Measurements from ENCODE around the gene OR2Y1.
"Not testable (repeated sequence)": the region's sequence is repeated elsewhere in the genome, so short reads cannot be mapped to it uniquely, and the experiment has no call there.

OR2Y1 gene, protein sequence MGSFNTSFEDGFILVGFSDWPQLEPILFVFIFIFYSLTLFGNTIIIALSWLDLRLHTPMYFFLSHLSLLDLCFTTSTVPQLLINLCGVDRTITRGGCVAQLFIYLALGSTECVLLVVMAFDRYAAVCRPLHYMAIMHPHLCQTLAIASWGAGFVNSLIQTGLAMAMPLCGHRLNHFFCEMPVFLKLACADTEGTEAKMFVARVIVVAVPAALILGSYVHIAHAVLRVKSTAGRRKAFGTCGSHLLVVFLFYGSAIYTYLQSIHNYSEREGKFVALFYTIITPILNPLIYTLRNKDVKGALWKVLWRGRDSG

DNA sequence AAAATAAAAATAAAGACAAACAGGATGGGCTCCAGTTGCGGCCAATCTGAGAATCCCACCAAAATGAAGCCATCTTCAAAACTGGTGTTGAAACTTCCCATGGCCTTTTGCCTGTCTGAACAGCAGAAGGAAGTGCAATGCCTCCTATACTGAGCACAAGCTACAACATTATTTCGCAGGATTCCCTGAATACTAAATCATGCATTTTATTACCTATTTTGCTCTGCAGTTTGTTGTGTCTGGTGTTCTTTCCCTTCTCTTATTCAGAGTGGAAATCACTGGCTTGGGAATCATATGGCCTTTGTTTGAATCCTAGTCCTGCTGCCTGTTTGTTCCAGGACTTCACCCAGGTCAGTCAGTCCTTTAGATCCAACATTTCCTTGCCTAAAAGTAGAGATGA is at the start of gene OR2Y1:
Gene OR2Y1 (minus strand): TSS at position 101 of the 400 bp plus-strand sequence. CDS start 0 bp downstream, at position 101.
- no peak for DNase-seq (ENCODE audit: low read depth in 2 of 2)

DNA sequence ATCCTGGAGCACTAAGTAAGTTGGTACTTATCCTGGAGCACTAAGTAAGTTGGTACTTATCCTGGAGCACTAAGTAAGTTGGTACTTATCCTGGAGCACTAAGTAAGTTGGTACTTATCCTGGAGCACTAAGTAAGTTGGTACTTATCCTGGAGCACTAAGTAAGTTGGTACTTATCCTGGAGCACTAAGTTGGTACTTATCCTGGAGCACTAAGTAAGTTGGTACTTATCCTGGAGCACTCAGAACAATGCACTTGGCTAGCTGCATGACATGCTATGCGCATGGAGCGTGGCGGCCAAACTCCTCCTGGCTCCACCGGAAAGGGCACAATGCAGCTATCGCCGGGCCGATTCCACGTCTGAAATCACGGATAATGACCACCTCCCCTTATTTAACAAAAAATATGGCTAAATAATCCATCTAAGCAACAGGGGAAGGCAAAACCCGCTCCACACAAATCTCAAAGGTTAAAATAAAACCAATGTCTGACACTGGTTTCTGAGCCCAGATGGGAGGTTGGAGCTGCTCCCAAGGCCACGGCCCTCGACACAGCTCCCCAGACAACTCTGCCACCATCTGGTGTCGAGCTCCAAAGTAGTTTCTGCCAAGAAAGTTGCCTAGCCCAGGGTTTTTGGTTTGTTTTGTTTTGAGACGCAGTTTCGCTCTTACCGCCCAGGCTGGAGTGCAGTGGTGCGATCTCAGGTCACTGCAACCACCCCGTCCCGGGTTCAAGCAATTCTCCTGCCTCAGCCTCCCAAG is 49.0 kb upstream of the OR2Y1 start:
- not testable (repeated sequence) for DNase-seq (ENCODE audit: low read depth in 2 of 2)

DNA sequence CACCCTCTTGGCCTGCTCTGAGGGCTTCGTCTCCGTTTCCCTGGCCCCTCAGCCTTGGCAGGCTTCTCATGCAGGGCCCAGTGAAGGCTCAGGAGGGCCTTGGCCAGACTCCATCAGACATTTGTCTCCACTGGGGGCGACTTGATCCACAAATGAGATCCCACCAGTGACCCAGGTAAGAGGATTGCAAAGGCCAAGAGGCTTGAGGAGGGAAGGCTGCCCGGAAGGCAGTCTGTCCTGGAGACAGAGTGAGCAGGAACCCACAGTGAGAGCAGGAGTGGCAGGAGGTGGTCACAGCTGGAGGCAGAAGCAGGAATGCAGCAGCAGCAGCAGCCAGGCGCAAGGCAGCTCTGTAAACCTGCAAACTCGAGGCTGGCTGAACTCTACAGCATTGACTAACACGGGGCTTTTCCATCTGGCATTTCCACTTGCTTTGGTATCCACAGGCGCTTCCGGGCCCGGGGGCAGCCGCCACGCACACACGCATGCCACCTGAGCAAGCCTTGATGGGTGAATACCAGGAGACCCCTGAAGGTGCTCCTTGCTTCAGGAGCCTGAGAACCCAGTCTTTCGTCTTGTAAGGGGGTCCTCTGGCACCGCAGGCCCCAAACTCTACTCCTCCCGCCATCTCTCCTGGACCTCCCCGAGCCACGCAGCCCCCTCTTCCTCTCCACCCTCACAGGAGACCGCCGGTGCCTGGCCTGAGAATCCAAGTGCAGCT is 48.0 kb upstream of the OR2Y1 start:
- no peak for DNase-seq (ENCODE audit: low read depth in 2 of 2)

DNA sequence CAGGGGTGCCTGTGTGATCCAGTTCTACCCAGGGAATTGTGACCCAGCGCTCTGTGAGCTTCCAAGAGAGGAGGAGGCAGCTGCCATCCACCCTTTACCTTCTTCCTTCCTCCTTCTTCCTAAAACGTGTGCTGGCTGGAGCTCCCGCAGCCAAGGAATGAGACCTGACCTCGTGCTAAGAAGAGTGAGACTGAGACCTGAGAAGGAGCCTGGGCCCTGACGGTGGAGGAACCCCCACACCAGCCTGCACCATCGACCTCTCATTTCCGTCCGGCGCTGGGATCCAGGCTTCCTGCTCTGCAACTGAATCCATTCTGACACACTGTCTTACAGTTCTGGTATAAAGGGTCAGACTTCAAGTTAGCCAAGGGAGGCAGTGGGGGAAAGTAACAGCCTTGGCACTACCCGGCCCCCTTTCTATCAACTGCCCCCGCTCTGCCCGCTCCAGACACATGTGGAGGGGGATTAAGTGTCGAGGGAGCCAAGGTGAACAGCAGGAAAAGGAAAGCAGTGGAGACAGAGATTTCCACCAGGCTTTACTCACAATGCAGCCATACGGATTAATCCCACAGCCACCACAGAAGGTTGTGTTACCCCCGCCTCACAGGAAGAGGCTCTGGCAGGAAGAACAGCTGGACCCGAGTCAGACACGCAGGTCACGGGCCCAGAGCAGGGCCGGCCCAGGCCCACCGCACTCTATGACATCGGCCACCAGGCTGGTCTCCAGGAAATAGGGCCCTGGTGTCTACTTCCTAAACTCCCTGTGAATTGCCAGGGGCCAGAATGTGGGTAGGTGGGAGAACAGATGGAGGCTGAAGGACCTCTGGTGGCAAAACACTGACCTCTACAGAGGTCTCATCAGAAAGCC is 46.9 kb upstream of the OR2Y1 start:
- no peak for DNase-seq (ENCODE audit: low read depth in 2 of 2)

DNA sequence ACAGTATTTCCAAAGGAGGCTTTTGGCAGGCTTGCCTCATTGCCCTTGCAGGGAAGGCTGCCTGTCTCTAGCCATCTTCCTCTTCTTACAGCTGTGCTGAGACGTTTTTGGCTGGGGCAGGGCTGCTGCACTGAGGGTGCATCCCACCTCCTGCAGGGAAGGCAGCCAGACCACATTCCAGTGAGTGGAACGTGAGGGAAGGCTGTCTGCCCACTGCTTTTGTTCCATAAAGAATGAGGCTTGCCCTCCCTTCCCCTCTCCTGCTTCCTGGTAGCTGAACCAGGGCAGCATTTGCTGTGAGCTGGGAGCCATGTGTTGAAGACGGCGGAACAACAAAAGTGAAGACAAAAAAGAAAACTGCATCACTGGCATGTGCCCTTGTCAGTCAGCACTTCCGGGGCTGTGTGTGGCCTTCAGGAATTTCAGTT is 46.0 kb upstream of the OR2Y1 start:
- no peak for DNase-seq (ENCODE audit: low read depth in 2 of 2)

DNA sequence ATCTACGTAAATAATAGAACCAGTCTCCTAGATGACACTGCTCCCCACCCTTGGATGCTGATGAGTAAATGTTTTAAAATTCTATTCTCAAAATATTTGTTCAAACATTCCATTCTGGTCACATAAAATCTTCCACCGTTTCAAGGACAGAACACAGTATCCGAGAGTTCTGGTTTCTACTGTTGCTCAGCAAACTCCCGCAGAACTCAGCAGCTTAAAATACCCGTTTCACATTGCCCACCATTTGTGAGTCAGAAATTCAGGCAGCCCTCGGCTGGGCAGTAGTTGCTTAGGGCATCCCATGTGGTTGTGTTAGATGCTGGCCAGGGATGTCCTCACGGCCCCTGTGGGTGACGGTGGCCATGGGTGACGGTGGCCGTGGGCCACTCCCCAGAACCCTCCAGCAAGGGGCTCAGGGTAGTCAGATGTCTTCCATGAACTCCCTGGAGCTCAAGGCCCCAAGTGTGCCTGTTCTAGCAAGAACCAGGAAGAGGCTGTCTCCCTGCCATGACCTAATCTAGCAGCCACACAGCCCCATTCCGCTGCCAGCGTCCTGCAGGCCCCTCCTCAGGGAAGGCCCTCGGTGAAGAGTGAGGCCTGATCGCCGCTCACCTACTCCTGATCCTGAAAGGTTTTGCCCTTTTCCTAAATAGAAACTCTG is 45.4 kb upstream of the OR2Y1 start:
- no peak for DNase-seq (ENCODE audit: low read depth in 2 of 2)

DNA sequence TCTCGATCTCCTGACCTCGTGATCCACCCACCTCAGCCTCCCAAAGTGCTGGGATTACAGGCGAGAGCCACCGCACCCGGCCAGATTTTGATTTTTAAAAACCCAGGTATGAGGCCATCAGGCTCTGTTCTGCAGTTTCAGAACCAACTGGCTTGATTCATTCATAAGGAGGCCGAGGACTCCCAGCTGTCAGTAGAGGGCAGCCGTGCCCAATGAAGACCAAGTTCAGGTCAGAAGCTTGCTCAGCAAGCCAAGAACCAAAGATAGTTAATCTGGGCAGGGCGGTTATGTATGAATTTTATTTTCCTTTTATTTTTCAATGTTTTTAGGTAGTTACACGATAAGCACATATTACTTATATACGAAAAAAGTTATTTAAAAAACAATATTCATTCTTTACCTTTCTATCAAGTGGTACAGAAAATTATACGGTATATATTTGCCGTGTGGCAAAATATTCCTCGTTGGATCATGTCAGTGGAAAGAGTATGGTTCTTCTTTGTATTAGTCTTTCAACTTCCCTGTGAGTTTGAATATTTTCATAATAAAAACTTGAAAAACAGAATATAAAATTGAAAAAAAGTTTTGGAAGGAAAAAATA is 44.7 kb upstream of the OR2Y1 start:
- DNase-seq (ENCODE audit: low read depth in 2 of 2) = peak in 1 of 2 donors; percentile 57

DNA sequence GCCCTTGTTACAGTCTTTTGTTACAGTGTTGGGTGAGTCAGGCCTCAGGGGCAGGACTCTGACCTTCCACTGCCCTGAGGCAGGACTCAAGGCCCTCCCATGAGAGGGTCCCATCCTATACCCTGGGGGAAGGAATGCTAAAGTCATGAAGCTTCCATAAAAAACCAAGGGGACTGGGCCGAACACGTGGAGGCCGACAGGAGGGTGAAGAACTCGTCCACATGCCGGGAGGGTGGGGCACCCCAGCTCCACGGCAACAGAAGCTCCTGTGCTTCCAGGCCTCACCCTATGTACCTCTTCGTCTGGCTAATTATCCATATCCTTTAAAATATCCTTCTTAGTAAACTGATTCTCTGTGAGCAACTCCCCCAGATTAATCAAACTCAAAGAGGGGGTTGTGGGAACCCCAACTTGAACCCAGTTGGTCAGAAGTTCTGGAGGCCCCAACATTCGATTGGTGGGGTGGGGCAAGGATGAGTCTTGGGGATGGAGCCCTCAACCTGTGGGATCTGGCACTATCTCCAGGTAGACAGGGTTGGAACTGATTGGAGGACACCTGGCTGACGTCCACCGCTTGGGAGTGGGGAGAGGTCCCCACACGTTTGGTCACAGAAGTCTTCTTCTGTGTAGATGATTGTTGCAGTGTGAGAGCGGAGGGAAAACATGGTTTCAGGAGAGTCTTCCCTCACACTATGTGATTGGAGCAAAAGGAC is 43.6 kb upstream of the OR2Y1 start:
- DNase-seq (ENCODE audit: low read depth in 2 of 2) = no peak

DNA sequence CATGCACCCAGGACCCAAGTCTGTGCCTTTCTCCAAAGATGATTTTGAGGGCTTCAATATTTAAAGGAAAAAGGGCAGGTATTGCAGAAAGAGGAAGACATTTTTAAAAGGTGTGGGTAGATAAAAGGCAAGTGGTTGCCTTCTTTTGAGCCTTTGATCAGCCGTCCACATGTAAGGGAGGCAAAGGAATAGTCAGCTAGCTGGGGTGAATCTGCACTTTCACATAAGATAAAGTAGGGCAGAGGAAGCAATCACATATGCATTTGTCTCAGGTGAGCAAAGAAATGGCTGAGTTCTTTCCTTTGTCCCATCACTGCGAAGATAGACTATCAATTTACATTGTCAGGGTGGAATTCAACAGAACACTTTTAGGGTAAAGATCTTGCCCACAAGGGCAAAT is 42.9 kb upstream of the OR2Y1 start:
- DNase-seq (ENCODE audit: low read depth in 2 of 2) = no peak

DNA sequence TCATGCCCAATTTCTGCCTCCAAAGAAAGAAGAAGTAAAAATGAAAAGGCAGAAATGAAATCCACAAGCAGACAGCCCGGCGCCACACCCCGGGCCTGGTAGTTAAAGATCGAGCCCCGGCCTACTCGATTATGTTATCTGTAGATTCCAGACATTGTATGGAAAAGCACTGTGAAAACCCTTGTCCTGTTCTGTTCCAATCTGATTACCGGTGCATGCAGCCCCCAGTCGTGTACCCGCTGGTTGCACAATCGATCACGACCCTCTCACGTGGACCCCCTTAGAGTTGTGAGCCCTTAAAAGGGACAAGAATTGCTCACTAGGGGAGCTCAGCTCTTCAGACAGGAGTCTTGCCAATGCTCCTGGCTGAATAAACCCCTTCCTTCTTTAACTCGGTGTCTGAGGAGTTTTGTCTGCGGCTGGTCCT is 42.1 kb upstream of the OR2Y1 start:
- not testable (repeated sequence) for DNase-seq (ENCODE audit: low read depth in 2 of 2)

DNA sequence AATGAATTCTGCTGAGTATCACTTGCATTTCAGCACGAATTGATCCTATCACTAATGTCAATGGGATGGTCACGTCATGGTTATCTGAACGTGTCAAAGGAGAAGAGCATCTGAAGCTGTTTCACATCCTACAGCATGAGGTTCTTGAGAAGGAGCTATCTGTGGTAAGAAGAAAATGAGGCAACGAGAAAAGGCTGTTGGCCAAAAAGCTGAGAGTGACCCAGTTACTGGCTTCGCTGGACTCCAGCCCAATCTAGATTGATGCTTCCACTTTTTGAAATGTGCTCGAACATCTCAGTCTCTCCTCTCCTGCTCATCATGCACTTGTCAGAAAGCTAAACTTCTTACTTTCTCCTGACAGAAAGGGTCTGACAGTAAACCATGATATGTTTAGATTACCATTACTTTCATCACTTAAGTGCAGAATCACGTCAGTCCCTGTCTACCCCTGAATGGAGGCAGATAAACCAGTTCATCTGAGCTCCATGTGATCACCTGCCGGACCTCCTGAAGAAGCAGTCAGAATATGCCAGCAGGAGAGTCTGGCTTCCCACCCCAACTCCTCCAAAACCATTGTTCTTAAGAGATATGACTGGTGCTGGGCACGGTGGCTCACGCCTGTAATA is 40.2 kb upstream of the OR2Y1 start:
- DNase-seq (ENCODE audit: low read depth in 2 of 2) = no peak

DNA sequence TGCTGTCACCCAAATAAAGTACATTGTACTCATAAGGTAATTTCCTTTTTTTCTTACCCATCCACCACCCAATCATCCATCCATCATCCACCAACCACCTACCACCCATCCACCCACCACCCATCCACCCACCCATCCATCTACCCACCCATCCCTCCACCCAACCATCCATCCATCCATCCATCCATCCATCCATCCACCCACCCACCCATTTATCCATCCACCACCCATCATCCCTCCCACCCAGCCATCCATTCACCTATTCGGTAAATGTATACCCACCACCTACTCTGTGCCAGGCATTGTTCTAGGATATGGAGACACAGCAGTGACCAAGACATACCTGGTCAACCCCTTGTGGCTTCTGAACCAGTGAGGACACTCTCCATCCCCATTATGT is 37.6 kb upstream of the OR2Y1 start:
- DNase-seq (ENCODE audit: low read depth in 2 of 2) = no peak

DNA sequence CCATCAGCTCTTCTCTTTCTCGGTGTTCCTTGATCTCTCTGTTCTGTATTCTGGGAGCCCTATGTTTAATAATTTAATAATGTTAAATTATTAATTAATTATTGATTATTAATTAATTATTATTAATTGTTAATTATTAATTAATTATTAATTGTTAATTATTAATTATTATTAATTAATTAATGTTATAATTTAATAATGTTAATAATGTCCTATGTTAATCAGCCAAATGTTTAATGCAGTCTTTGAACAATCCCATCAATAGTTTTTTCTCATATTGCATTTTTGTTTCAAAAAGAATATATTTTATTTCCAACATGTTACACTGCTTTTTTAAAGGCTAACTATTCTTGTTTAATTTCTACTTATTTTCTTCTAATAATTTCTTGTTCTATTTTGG is 36.5 kb upstream of the OR2Y1 start:
- no peak for DNase-seq (ENCODE audit: low read depth in 2 of 2)

DNA sequence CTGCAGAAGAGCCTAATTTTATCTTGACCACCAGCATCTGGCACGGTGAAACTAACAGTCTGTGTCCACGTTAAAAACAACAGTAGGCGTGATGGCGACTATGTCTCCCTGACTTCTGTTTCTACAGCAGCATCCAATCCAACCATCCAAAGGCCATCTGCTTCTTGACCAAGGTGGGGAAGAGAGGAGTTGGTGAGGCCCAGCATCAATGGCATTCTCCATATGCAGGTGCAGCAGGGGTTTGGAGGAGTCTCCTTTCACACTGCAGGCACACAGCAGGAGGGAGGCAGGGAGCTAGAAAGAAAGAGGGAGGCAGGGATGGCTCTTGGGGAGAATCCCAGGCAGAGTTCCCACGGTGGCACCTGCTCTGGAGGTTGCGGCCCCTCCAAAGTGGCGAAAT is 35.8 kb upstream of the OR2Y1 start:
- DNase-seq (ENCODE audit: low read depth in 2 of 2) = no peak

DNA sequence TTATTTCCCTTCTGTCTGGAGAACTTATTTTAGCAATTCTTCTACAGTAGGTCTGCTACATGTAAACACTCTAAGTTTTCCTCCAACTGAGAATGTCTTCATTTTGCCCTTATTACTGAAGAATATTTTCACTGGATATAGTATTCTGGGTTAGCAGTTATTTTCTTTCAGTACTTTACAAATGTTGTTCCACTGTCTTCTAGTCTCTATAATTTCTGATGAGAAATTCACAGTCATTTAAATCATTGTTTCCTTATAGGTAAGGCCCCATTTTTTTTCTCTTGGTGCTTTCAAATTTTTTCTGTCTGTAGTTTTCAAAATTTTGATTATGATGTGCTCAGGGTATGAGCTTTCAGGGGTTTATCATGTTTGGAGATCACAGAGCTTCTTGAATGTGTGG is 32.0 kb upstream of the OR2Y1 start:
- DNase-seq (ENCODE audit: low read depth in 2 of 2) = no peak

DNA sequence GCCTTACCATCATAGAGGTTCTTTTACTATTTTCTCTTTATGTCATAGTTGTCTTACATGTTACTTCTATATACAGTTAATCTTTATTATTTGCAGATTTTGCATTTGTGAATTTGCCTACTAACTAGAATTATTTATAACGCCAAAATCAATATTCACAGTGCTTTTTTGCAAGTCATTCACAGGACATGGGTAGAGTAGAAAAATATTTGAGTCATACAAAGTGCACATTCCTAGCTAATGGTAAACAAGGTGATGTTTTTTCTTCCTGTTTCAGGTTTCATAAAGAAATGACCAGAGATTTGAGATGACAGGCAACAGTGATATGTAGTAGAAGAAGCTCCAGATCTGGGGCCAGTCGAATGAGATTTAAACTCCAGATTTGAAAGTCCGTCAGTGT is 30.0 kb upstream of the OR2Y1 start:
- DNase-seq (ENCODE audit: low read depth in 2 of 2) = no peak

DNA sequence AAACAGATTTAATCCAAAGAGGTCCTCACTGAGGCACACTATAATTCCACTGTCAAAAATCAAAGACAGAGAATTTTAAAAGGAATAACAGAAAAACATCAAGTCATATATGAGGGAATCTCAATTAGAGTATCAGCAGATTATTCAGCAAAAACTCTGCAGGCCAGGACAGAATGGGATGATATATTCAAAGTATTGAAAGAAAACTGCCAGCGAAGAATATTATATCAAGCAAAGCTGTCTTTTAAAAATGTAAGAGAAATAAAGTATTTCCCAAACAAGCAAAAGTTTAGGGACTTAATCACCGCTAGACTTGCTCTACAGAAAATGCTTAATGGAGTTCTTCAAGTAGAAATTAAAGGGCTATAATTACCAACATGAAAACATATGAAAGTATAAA is 15.7 kb upstream of the OR2Y1 start:
- DNase-seq (ENCODE audit: low read depth in 2 of 2) = no peak

DNA sequence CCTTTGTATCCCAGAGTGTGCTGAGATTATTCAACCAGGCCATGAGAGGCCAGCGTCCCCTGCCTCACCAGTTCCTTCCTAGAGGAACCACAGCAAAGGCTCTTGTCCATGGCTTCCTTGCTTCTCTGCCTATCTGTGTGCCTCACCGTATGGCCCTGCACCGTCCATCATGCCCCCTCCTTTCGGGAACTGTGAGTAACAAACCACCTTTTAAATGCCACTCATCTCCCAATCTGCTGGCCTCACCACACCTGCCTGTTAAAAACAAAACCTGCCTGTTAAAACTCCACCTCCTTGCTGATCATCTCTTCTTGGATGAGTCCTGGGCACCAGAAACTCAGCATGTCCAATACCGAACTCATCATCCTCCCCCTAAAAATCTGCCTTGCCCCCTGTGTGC is 4.4 kb upstream of the OR2Y1 start:
- no peak for DNase-seq (ENCODE audit: low read depth in 2 of 2)

DNA sequence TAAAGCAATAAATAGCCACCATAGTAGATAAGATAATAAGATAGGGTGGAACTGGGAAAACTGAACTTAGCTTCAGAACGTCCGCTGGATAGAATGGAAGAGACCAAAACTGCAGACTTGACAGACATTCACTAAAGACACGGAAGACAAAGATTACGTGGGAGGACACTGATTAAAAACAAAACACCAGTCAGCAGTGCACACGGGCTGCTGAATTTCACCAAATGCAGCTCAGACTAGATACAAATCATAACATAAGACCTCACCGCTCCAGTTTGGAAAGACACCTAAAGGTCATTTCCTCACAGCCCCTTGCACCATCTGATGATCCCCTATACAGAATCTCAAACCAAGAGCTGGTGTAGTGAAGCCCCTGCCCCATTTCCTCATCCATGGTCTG is 2.9 kb upstream of the OR2Y1 start:
- DNase-seq (ENCODE audit: low read depth in 2 of 2) = no peak

DNA sequence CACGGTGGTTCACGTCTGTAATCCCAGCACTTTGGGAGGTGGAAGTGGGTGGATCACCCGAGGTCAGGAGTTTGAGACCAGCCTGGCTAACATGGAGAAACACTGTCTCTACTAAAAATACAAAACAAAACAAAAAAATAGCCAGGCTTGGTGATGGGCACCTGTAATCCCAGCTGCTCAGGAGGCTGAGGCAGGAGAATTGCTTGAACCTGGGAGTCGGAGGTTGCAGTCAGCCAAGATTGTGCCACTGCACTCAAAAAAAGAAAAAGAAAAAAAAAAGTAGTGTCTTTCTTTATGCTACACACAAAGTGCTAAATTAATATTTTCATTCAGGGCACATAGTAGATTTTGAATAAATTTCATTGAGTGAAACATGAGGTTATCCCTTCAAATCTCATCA is 1.1 kb upstream of the OR2Y1 start:
- not testable (repeated sequence) for DNase-seq (ENCODE audit: low read depth in 2 of 2)
